Spleen (tissue), 7 donors: ENCODE data around the gene BRSK2.

Source experiments
- CTCF ChIP-seq, 11 experiments: fragments of 200-600 bp in 7 of 11; fragments of 450-650 bp in 4 of 11; sonication (generic) in 4 of 11; IDR thresholded peaks in 8 of 11; conservative IDR thresholded peaks in 3 of 11; 1 replicate in 7 of 11; 2 replicates in 4 of 11; pipeline versions ENCODE4 v1.4.0 to v1.8.0; 2016 to 2021; ENCODE audit warnings: antibody characterized with exemption in 11 of 11, inconsistent platforms in 4 of 11, mild to moderate bottlenecking in 1 of 11
- POLR2A ChIP-seq, 3 donors: fragments of 450-650 bp; IDR thresholded peaks; one replicate each; pipeline ENCODE4 v1.5.1; 2017; ENCODE audit warnings: antibody characterized with exemption in 3 of 3, mild to moderate bottlenecking in 1 of 3
- donor health status: DM: no; HTN: no; CAD: no; lungs with moderate emphysema.
- donor health status: DM: no; HTN: no; CAD: no.
- donor health status: DM: no; HTN: no; CAD: no.

DNA sequence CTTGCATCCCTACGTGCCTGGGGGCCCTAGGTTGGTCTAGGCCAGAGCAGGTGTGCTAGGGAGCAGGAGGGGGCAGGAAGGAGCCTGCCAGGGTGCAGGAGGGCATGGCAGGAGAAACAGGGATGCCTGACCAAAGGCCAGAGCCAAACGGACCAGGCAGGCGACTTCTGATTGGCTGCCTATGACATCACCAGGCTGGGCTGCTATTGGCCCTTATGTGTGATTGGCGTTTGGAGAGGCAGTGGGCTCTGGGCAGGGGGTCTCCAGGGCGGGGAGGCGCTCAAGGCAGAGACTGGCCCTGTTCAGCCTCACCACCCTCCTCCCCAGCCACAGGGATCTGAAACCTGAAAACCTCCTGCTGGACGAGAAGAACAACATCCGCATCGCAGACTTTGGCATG lies 52.4 kb downstream of the BRSK2 start:
- no peak for TF ChIP-seq CTCF (IDR thresholded peaks at IDR 0.05 in 8 of 11, conservative IDR thresholded peaks at IDR 0.05 in 3 of 11)
- no peak for TF ChIP-seq POLR2A (IDR thresholded peaks at IDR 0.05)
